ENCODE measurements around the gene SNX24. TPM values are rescaled to one million over a fixed set of nuclear protein-coding genes. Genes with fewer than 3 reads are reported as not detected.

The SNX24 gene
- polyA plus RNA-seq, 2 of the 4 experiments (the other 2 are of a cell fraction), result 20.4 to 22.4 TPM

GRCh38 chr5:122880170-122880689, 34.8 kb downstream of the SNX24 start:
- FAIRE-seq (no peak), ATAC-seq (no peak), DNase-seq (ENCODE audit: low read depth in 1 of 2, low spot score in 1 of 2) (no peak)
- H3K9me3 ChIP-seq, result no peaks in the 10 kb centered on the region
- TF ChIP-seq ELK1 (IDR thresholded peaks at IDR 0.05; ENCODE audit: low read depth, low read length), result no peak
- TF ChIP-seq, protein P1, sequence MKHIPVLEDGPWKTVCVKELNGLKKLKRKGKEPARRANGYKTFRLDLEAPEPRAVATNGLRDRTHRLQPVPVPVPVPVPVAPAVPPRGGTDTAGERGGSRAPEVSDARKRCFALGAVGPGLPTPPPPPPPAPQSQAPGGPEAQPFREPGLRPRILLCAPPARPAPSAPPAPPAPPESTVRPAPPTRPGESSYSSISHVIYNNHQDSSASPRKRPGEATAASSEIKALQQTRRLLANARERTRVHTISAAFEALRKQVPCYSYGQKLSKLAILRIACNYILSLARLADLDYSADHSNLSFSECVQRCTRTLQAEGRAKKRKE (CRISPR knock-in tag; IDR thresholded peaks at IDR 0.05; ENCODE audit: low read depth), result no peak
- TF ChIP-seq, protein P2, sequence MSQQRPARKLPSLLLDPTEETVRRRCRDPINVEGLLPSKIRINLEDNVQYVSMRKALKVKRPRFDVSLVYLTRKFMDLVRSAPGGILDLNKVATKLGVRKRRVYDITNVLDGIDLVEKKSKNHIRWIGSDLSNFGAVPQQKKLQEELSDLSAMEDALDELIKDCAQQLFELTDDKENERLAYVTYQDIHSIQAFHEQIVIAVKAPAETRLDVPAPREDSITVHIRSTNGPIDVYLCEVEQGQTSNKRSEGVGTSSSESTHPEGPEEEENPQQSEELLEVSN (IDR thresholded peaks at IDR 0.05; ENCODE audit: borderline replicate concordance, low read depth), result no peak
- CTCF ChIA-PET, result interaction anchor here (1.2 to 1.3 kb wide), 2 partner anchors 15 to 16 kb away, joined by 3 read pairs; no protein-coding TSS in a partner anchor
- 0 out of 3 replicates have a peak, but pooled peaks cover 4% of the 10 kb centered on the region for H3K4me1 ChIP-seq
- WGBS (ENCODE audit: missing lambda C conversion rate), result 95% methylated on average over 4 of the region's 4 CpGs
- no peak overlapping the region for H3K4me3 ChIP-seq
- no peak overlapping the region for H3K4me2 ChIP-seq
- POLR2A ChIA-PET, result no interaction called here
- H3K27ac ChIP-seq, result no peak overlapping the region

GRCh38 chr5:122880749-122881148, 35.3 kb downstream of the SNX24 start:
- no peak overlapping the region for H3K27ac ChIP-seq
- POLR2A ChIA-PET, result no interaction called here
- H3K9me3 ChIP-seq, result no peaks in the 10 kb centered on the region
- 0 out of 3 replicates have a peak, but pooled peaks cover 4% of the 10 kb centered on the region for H3K4me1 ChIP-seq
- CTCF ChIA-PET, result interaction anchor here (1.2 to 1.3 kb wide), 2 partner anchors 15 to 16 kb away, joined by 3 read pairs; no protein-coding TSS in a partner anchor
- WGBS (ENCODE audit: missing lambda C conversion rate), result 98% methylated on average over 3 of the region's 3 CpGs
- DNase-seq (ENCODE audit: low read depth in 1 of 2, low spot score in 1 of 2) (no peak), ATAC-seq (no peak), FAIRE-seq (no peak)
- TF ChIP-seq CEBPB (IDR thresholded peaks at IDR 0.05) (no peak), ZC3H11A (IDR thresholded peaks at IDR 0.05) (no peak)
- no peak overlapping the region for H3K4me3 ChIP-seq
- no peak overlapping the region for H3K4me2 ChIP-seq

- 89% methylated on average over 3 of the region's 3 CpGs for WGBS (ENCODE audit: missing lambda C conversion rate)
- Histone ChIP-seq H3K9me3 (no peaks in the 10 kb centered on the region), H3K4me2 (no peak overlapping the region), H3K27ac (no peak overlapping the region), H3K4me3 (no peak overlapping the region), H3K4me1 (0 out of 3 replicates have a peak, but pooled peaks cover 4% of the 10 kb centered on the region)
- DNase-seq (ENCODE audit: low read depth in 1 of 2, low spot score in 1 of 2) (no peak), FAIRE-seq (no peak), ATAC-seq (0 out of 6 replicates have a peak, but pooled peaks of 1 of the 2 experiments have one; percentile 36)
- TF ChIP-seq MAZ (IDR thresholded peaks at IDR 0.05; ENCODE audit: borderline replicate concordance, low read depth, low read length), result no peak
- POLR2A ChIA-PET, result no interaction called here
- CTCF ChIA-PET, result interaction anchor here (1.1 kb wide), 1 partner anchor 178 kb away, joined by 3 read pairs; no protein-coding TSS in a partner anchor
Observed at GRCh38 chr5:122882831-122883230, 37.4 kb downstream of the SNX24 start.

DNA sequence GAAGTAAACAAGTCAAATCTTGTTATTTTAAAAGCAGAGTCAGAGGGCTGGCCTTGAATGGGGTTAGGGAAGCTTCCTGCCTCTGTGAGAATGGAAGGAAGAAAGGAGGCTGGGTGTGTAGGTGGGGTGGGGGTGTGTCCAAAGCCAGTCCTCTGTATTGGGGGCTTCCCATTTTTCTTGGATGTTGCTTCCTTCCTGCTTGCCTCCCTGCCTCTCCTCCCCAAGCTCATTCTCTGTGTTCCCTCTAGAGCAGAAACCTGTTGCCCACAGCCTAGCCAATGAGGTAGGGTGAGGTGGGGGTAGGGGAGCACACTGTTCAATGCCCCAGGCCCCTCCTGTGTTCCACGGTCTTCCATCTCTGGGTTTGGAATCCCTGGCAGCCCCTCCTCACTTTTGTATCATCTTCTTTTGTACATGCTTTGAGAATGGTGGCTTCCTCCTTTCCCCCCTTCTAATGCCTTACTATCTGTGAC, 39.7 kb downstream of the SNX24 start:
- TF ChIP-seq EHMT2 (IDR thresholded peaks at IDR 0.05; ENCODE audit: low read depth), result no peak
- TF ChIP-seq ZFP36 (IDR thresholded peaks at IDR 0.05; ENCODE audit: borderline replicate concordance, partially characterized antibody), result no peak
- no peak for FAIRE-seq
- H3K4me2 ChIP-seq, result no peak overlapping the region
- no peak overlapping the region for H3K4me3 ChIP-seq
- H3K27ac ChIP-seq, result no peak overlapping the region
- H3K9me3 ChIP-seq, result no peaks in the 10 kb centered on the region
- ChIA-PET CTCF (interaction anchor here (0.9 to 1.5 kb wide), 2 partner anchors 12 to 460 kb away, joined by 4 to 6 read pairs; no protein-coding TSS in a partner anchor), POLR2A (no interaction called here)
- ATAC-seq, result peak in 1 of 2 experiments; percentile 47; a peak in 1 of 6 replicates
- H3K4me1 ChIP-seq, result 0 out of 3 replicates have a peak, but pooled peaks cover 4% of the 10 kb centered on the region
- 59% methylated on average over 1 of the region's 1 CpG for WGBS (ENCODE audit: missing lambda C conversion rate)
- DNase-seq (ENCODE audit: low read depth in 1 of 2, low spot score in 1 of 2), result no peak

GRCh38 chr5:122885891-122886290, 40.5 kb downstream of the SNX24 start:
- FAIRE-seq (no peak), DNase-seq (ENCODE audit: low read depth in 1 of 2, low spot score in 1 of 2) (no peak), ATAC-seq (no peak)
- CTCF ChIA-PET, result interaction anchor here (1.5 kb wide), 1 partner anchor 459 kb away, joined by 4 read pairs; no protein-coding TSS in a partner anchor
- Histone ChIP-seq H3K4me2 (no peak overlapping the region), H3K9me3 (no peaks in the 10 kb centered on the region), H3K4me1 (0 out of 3 replicates have a peak, but pooled peaks cover 4% of the 10 kb centered on the region), H3K27ac (no peak overlapping the region), H3K4me3 (no peak overlapping the region)
- 91% methylated on average over 6 of the region's 6 CpGs for WGBS (ENCODE audit: missing lambda C conversion rate)
- POLR2A ChIA-PET, result no interaction called here
- TF ChIP-seq SMC3 (IDR thresholded peaks at IDR 0.05), result no peak
- no peak for TF ChIP-seq ZNF302 (CRISPR knock-in tag; IDR thresholded peaks at IDR 0.05)
- no peak for TF ChIP-seq EHF (CRISPR knock-in tag; IDR thresholded peaks at IDR 0.05)
- no peak for TF ChIP-seq CHD4 (IDR thresholded peaks at IDR 0.05; ENCODE audit: borderline replicate concordance)
- TF ChIP-seq, protein P3, sequence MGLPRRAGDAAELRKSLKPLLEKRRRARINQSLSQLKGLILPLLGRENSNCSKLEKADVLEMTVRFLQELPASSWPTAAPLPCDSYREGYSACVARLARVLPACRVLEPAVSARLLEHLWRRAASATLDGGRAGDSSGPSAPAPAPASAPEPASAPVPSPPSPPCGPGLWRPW (IDR thresholded peaks at IDR 0.05), result no peak
- TF ChIP-seq SREBF2 (IDR thresholded peaks at IDR 0.05), result no peak
- no peak for TF ChIP-seq HOXB5 (CRISPR knock-in tag; IDR thresholded peaks at IDR 0.05)
- TF ChIP-seq MAFK (IDR thresholded peaks at IDR 0.05; ENCODE audit: partially characterized antibody), result no peak
- TF ChIP-seq ELK1 (IDR thresholded peaks at IDR 0.05; ENCODE audit: low read depth, low read length), result no peak
- TF ChIP-seq JUNB (IDR thresholded peaks at IDR 0.05), result no peak
- TF ChIP-seq ESRRA (IDR thresholded peaks at IDR 0.05; ENCODE audit: borderline replicate concordance, low read length), result no peak
- TF ChIP-seq CEBPB (IDR thresholded peaks at IDR 0.05), result no peak
- no peak for TF ChIP-seq HEYL (CRISPR knock-in tag; IDR thresholded peaks at IDR 0.05)
- no peak for TF ChIP-seq NR3C1 (IDR thresholded peaks at IDR 0.05)
